Naive thymus-derived CD8-positive, alpha-beta T cell (primary cell): ENCODE measurements around the gene MMGT1. TPM values are rescaled to one million over a fixed set of nuclear protein-coding genes. Genes with fewer than 3 reads are reported as not detected.

Source experiments
- ATAC-seq, 2 donors: fragments of 150-1000 bp; cut with Tn5 transposase in 1 of 2; sonication (Bioruptor Pico), chemical (Tn5 transposase) in 1 of 2; 1 replicate in 1 of 2; 2 replicates in 1 of 2; pipeline ENCODE4 v1.10.0; 2021; ENCODE audit warnings: mild to moderate bottlenecking in 2 of 2, moderate library complexity in 2 of 2
- POLR2A ChIA-PET: fragments of 350-600 bp; sonication (Branson Sonifier 250); formaldehyde crosslinking; loops from one replicate; lab custom pipeline; 2021; ENCODE audit warnings: antibody characterized with exemption; lab: Charles Lee
- DNase-seq, 10 donors: peaks; one replicate each; pipeline versions ENCODE4 v3.0.0 to v3.0.0-alpha.2; 2020 to 2022
- H3K27ac Mint-ChIP-seq, 10 donors: one replicate each; pipeline ENCODE4 v1.8.0; 2020 to 2022; ENCODE audit warnings: mild to moderate bottlenecking in 10 of 10, mixed read lengths in 10 of 10, moderate library complexity in 4 of 10, inconsistent platforms in 1 of 10
- H3K27me3 Mint-ChIP-seq, 5 donors: one replicate each; pipeline ENCODE4 v1.8.0; 2021 to 2022; ENCODE audit warnings: mixed read lengths in 5 of 5
- H3K36me3 Mint-ChIP-seq, 3 donors: one replicate each; pipeline ENCODE4 v1.8.0; 2020 to 2022; ENCODE audit warnings: mixed read lengths in 3 of 3, mild to moderate bottlenecking in 2 of 3, inconsistent platforms in 1 of 3
- H3K4me1 Mint-ChIP-seq, 4 donors: one replicate each; pipeline ENCODE4 v1.8.0; 2021 to 2022; ENCODE audit warnings: mixed read lengths in 4 of 4
- H3K4me3 Mint-ChIP-seq, 10 donors: one replicate each; pipeline ENCODE4 v1.8.0; 2020 to 2022; ENCODE audit warnings: mild to moderate bottlenecking in 10 of 10, mixed read lengths in 10 of 10, moderate library complexity in 6 of 10, inconsistent platforms in 1 of 10
- H3K9me3 Mint-ChIP-seq, 9 donors: one replicate each; pipeline ENCODE4 v1.8.0; 2020 to 2022; ENCODE audit warnings: mixed read lengths in 9 of 9, mild to moderate bottlenecking in 3 of 9, inconsistent platforms in 1 of 9, moderate library complexity in 1 of 9
- polyA plus RNA-seq, 3 donors: library from polyadenylated mRNA; unstranded; fragments of 300-500 nt; fragmentation: Illumina TruSeq; gene quantifications; one replicate each; pipeline ENCODE4 v1.2.3, GENCODE V29; 2021
- total RNA-seq, 8 experiments: library from RNA in 2 of 8; stranded (reverse) in 2 of 8; gene quantifications; one replicate each; pipeline ENCODE4 v1.2.3 and lab custom pipeline; 2021 to 2026

Gene MMGT1
- total RNA-seq (10 to 100 TPM; 24.8 to 25.3 TPM), polyA plus RNA-seq (1 to 10 TPM; 6.9 to 8.3 (median 7.7) TPM), total RNA-seq (lab: John Stamatoyannopoulos, UW) (17.2 to 38.5 (median 26.7) reads per million in 6 experiments)

DNA sequence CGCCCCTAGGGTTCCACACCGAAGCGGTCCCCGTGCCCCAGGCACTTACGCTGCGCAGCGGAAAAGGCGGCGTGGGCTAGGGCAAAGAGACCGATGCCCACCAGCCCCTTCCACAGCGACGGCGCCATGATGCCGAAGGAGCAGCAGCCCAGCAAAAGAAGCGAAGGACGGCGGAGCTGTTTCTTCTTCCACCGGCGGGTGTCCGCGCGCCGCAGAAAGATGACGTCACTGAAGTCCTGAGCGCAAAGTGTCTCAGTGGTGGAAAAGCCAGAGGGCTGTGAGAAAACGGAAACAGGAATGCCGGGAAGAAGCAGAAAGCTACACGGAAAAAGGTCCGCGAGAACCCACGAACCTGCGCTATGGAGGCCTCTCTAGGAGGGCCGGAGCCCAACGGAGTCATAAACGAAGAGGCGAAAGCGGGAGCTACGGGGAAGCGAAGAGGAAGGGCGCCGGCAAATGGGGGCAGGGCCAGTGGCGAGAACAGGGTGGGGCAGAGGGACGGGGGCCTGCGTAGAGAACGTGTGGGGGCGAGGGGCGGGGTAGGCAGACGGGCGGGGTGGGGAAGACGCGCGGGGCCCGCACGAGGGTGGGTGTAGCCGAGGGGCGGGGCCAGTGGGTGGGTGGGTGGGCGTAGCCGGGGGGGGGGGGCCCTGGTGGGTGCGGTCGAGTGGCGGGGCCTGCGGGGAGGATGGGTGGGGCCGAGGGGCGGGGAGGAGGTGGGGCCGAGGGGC is at the start of gene MMGT1:
Gene MMGT1, minus strand, starts transcription at position 441 of the 731 bp plus-strand sequence. Its CDS starts 313 bp downstream, at position 128.
- Mint-ChIP-seq H3K36me3 (peaks cover 0 to 14% (median 0%) of the 10 kb centered on the region in 3 donors), H3K4me3 (peak within 1 kb of the TSS; percentile 91 to 99 (median 96))

DNA sequence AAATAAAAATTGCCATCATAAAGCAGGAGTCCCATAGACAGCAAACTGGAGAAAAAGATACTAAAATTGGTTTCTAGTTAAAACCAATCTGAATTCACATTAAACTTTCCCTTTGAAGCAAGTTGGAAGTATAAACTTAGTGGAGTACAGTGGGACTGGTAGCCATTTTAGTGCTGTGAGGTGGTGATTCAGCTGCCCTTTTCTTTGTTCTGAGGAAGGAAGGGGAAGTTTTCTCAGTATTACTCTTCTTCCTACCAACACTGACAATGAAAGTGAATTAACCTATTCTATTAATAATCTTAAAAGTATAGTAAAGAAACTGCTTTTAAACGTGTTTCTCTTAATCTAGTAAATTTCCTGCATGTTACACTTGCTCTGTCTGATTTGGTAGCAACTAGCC is 48.1 kb upstream of the MMGT1 start:
- Mint-ChIP-seq H3K4me3 (no peak overlapping the region), H3K27me3 (no peaks in the 10 kb centered on the region), H3K4me1 (peaks cover 0 to 4% (median 0%) of the 10 kb centered on the region in 4 donors), H3K9me3 (no peaks in the 10 kb centered on the region), H3K27ac (no peak overlapping the region), H3K36me3 (peaks cover 0 to 52% (median 5%) of the 10 kb centered on the region in 3 donors)
- DNase-seq: no peak
- POLR2A ChIA-PET: no interaction called here
- ATAC-seq: no peak

More for the DNA sequence above, at the start of gene MMGT1:
- peak; percentile 87 to 88 for ATAC-seq
- H3K9me3 Mint-ChIP-seq: no peaks in the 10 kb centered on the region
- H3K4me1 Mint-ChIP-seq: peaks cover 9 to 31% (median 27%) of the 10 kb centered on the region in 4 donors
- no peaks in the 10 kb centered on the region for H3K27me3 Mint-ChIP-seq
- peak within 1 kb of the TSS; percentile 92 to 99 (median 98) for H3K27ac Mint-ChIP-seq
- DNase-seq: peak; percentile 71 to 91 (median 78)
- POLR2A ChIA-PET: interaction anchor here (0.9 to 2.5 kb wide), 2 partner anchors 11 to 907 kb away, joined by 3 to 32 read pairs; partner anchors contain the start of genes RBMX and SLC9A6

DNA sequence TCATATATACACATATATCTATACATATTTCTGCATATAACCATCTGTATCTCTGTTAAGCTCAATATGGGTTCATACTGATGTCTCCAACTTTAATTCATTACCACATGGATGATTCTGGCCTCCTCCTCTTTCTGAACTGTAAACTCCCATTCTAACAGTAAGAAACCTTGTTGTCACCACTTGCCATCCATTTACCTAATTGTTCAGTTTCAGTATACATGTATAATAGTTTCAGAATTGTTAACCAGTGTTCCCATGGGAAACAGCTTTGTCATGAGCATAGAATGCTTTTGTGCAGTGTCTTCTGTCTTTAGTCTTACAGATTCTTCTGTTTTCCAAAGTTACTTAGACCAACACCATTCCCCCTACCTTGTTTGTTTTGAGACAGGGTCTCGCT is 47.4 kb upstream of the MMGT1 start:
- Mint-ChIP-seq H3K27me3 (no peaks in the 10 kb centered on the region), H3K27ac (no peak overlapping the region), H3K4me3 (no peak overlapping the region), H3K36me3 (peaks cover 0 to 54% (median 5%) of the 10 kb centered on the region in 3 donors), H3K4me1 (peaks cover 0 to 4% (median 0%) of the 10 kb centered on the region in 4 donors), H3K9me3 (no peaks in the 10 kb centered on the region)
- POLR2A ChIA-PET: no interaction called here
- DNase-seq (no peak), ATAC-seq (no peak)

DNA sequence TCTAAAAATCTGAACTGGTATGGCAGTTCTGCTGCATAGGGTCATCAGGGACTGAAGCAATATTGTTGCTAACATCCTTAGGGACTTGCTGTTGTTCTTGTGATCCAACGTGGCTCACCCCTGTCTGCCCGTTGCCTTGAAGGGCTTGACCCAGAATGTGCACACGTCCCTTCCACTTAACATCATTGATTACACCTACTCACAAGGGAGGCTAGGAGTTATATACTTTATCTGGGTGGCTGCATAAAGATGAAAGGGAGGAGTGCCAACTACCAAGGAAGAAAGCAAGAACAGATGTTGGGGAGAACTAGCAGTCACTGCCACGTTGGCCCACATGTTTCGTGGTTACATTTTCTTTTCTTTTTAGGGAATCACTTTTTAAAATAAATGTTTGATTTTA is 45.4 kb upstream of the MMGT1 start:
- Mint-ChIP-seq H3K4me3 (no peak overlapping the region), H3K36me3 (peaks cover 0 to 56% (median 5%) of the 10 kb centered on the region in 3 donors), H3K27me3 (no peaks in the 10 kb centered on the region), H3K27ac (no peak overlapping the region), H3K9me3 (no peaks in the 10 kb centered on the region), H3K4me1 (peaks cover 0 to 4% (median 0%) of the 10 kb centered on the region in 4 donors)
- DNase-seq (no peak), ATAC-seq (no peak)
- POLR2A ChIA-PET: no interaction called here

DNA sequence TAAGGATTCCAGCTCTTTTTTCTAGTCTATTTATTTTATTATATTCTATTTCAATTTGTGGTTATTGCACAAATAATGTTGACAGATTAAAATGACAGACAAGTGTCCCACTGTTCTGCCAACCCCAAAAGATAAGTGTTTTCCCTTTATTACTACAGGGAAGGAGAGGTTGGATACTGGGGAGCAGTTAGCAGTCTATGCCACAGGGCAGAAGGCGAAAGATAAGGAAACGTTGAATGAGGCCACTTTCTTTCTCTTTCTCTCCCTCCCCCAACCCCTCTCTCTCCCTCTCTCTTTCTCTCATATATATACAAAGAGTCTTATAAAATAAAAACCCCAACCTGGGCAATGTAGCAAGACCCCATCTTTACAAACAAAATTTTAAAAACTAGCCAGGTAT is 43.1 kb upstream of the MMGT1 start:
- H3K4me1 Mint-ChIP-seq: peaks cover 0 to 4% (median 0%) of the 10 kb centered on the region in 4 donors
- H3K27me3 Mint-ChIP-seq: no peaks in the 10 kb centered on the region
- DNase-seq: no peak
- H3K9me3 Mint-ChIP-seq: no peaks in the 10 kb centered on the region
- POLR2A ChIA-PET: no interaction called here
- peaks cover 0 to 66% (median 9%) of the 10 kb centered on the region in 3 donors for H3K36me3 Mint-ChIP-seq
- H3K27ac Mint-ChIP-seq: peak overlapping the region in 1 of 10 donors; percentile 67
- H3K4me3 Mint-ChIP-seq: no peak overlapping the region
- no peak for ATAC-seq

DNA sequence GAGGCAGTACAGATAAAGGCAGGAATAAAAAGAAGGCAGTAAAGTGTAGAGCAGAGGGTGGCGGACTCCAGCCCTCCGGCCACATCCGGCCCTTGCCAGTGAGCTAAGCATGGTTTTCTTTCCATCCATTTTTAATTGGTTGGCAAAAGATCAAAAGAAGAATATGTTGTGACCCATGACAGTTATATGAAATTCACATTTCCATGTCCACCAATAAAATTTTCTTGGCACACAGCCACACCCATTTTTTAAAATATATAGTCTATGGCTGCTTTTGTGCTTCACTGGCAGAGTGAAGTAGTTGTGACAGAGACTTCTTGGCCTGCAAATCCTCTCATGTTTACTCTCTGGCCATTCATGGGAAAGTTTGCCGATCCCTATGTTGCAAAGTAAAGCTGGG is 41.2 kb upstream of the MMGT1 start:
- Mint-ChIP-seq H3K36me3 (peaks cover 0 to 65% (median 8%) of the 10 kb centered on the region in 3 donors), H3K9me3 (no peaks in the 10 kb centered on the region), H3K4me1 (peaks cover 0 to 4% (median 0%) of the 10 kb centered on the region in 4 donors), H3K27ac (no peak overlapping the region), H3K4me3 (no peak overlapping the region), H3K27me3 (no peaks in the 10 kb centered on the region)
- DNase-seq (no peak), ATAC-seq (no peak)
- POLR2A ChIA-PET: no interaction called here

DNA sequence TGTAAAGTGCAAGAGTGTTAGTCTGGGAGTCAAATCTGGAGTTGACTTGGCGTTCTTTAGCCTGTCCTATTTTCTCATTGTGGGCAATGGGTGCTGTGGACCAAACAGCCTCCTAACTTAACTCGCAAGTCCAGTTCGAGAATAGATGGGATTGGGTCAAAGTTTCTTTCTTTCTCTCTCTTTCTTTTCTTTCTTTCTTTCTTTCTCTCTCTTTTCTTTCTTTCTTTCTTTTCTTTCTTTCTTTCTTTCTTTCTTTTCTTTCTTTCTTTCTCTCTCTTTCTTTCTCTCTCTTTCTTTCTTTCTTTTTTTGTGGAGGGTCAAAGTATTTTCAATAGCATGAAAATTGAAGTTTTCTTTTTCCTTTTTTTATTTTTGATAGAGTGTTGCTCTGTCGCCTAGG is 14.5 kb upstream of the MMGT1 start:
- H3K4me1 Mint-ChIP-seq: peaks cover 38 to 57% (median 53%) of the 10 kb centered on the region in 4 donors
- H3K36me3 Mint-ChIP-seq: peaks cover 0 to 16% (median 2%) of the 10 kb centered on the region in 3 donors
- H3K4me3 Mint-ChIP-seq: peak overlapping the region in 1 of 10 donors; percentile 11
- no peaks in the 10 kb centered on the region for H3K27me3 Mint-ChIP-seq
- POLR2A ChIA-PET: interaction anchor here (0.6 to 1.2 kb wide), 2 partner anchors 13 to 65 kb away, joined by 3 read pairs; no protein-coding TSS in a partner anchor
- no peak for DNase-seq
- H3K9me3 Mint-ChIP-seq: no peaks in the 10 kb centered on the region
- ATAC-seq: no peak
- peak overlapping the region in 3 of 10 donors; percentile 18 to 49 (median 45) for H3K27ac Mint-ChIP-seq

DNA sequence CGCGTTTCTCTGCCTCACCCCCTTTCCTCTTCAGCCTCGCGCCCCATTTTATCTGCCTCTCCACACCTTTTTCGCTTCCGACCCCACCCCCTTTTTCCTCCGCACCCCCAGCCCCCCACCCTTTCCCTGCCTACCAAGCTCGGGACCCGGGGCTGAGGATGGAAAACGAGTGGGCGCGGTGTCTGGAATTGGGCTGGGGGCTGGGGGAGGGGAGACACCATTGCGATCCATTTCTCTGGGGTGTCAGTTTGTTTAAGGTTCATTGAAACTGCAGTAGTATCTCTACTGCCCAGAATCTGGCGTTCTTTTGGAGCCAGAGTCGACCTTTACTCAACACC is 12.2 kb upstream of the MMGT1 start:
- POLR2A ChIA-PET: interaction anchor here (0.9 to 3.8 kb wide), 2 partner anchors 12 to 511 kb away, joined by 3 to 32 read pairs; partner anchors contain the start of genes HTATSF1 and MMGT1
- H3K27me3 Mint-ChIP-seq: no peaks in the 10 kb centered on the region
- H3K27ac Mint-ChIP-seq: peak overlapping the region; percentile 86 to 96 (median 93)
- peak overlapping the region; percentile 85 to 95 (median 90) for H3K4me3 Mint-ChIP-seq
- DNase-seq: peak in 1 of 10 donors; percentile 5
- peak; percentile 4 to 14 for ATAC-seq
- H3K9me3 Mint-ChIP-seq: no peaks in the 10 kb centered on the region
- H3K36me3 Mint-ChIP-seq: peaks cover 0 to 4% (median 2%) of the 10 kb centered on the region in 3 donors
- peaks cover 36 to 69% (median 60%) of the 10 kb centered on the region in 4 donors for H3K4me1 Mint-ChIP-seq

DNA sequence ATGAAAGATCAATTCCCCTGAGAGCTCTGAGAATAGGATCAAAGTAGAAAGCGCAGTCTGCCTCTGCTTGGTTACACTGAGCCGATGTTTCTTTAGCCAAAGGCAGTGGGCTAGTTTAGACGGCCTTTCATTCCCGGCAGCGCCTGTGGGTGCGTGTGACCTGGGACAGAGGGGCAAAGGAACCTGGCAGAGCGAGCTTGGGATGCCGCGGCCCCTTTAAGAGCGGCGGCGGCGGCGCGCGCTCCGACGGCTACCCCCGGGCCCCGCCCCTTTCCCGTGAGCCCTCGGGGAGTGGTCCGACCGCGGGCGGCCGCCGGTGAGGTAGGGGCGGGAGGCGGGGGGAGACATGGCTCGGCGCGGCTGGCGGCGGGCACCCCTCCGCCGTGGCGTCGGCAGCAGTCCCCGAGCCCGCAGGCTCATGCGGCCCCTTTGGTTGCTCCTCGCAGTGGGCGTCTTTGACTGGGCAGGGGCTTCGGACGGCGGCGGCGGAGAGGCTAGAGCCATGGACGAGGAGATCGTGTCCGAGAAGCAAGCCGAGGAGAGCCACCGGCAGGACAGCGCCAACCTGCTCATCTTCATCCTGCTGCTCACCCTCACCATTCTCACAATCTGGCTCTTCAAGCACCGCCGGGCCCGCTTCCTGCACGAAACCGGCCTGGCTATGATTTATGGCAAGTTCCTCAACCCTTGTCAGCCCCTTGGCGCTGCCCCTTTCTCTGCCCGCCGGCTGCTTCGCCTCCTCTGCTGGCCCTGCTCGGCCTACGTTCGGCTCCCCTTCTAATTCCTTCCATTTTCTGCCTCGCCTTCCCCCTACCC is 11.6 kb upstream of the MMGT1 start, which contains the start of gene SLC9A6:
Gene SLC9A6, plus strand, starts transcription at position 279 of the 816 bp plus-strand sequence. Its CDS starts 224 bp downstream, at position 503.
- Mint-ChIP-seq H3K36me3 (peaks cover 0 to 4% (median 2%) of the 10 kb centered on the region in 3 donors), H3K27ac (peak within 1 kb of the TSS; percentile 86 to 96 (median 94)), H3K4me3 (peak within 1 kb of the TSS; percentile 85 to 95 (median 91)), H3K4me1 (peaks cover 37 to 72% (median 63%) of the 10 kb centered on the region in 4 donors), H3K27me3 (no peaks in the 10 kb centered on the region), H3K9me3 (no peaks in the 10 kb centered on the region)
- POLR2A ChIA-PET: interaction anchor here (0.6 to 3.8 kb wide), 4 partner anchors 11 to 894 kb away, joined by 3 to 32 read pairs (median 3); partner anchors contain the start of genes HTATSF1 and MMGT1
- ATAC-seq: peak; percentile 84 to 87
- peak; percentile 41 to 81 (median 56) for DNase-seq

DNA sequence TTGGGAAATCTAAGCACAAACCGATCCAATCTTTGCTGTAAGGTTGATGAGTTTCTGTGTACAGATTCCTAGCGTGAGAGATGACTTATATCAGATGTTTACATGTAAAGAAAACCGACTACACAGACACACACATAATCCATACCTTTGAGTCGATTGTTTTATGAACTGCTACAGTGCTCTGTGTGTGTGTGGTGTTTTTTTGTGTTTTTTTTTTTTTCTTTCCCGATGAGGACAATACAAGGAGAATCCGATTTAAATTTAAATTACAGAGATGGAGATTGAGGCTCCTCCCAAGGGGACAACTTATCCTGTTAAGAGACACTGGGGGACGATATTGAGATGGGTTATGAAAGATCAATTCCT is 11.0 kb upstream of the MMGT1 start:
- Mint-ChIP-seq H3K27me3 (no peaks in the 10 kb centered on the region), H3K36me3 (peaks cover 0 to 3% (median 2%) of the 10 kb centered on the region in 3 donors), H3K9me3 (no peaks in the 10 kb centered on the region), H3K4me3 (peak overlapping the region; percentile 81 to 94 (median 90)), H3K27ac (peak overlapping the region; percentile 72 to 96 (median 90)), H3K4me1 (peaks cover 37 to 72% (median 62%) of the 10 kb centered on the region in 4 donors)
- peak; percentile 4 for ATAC-seq
- POLR2A ChIA-PET: interaction anchor here (0.9 to 3.8 kb wide), 3 partner anchors 10 to 512 kb away, joined by 3 to 32 read pairs (median 3); partner anchors contain the start of genes HTATSF1 and MMGT1
- no peak for DNase-seq

DNA sequence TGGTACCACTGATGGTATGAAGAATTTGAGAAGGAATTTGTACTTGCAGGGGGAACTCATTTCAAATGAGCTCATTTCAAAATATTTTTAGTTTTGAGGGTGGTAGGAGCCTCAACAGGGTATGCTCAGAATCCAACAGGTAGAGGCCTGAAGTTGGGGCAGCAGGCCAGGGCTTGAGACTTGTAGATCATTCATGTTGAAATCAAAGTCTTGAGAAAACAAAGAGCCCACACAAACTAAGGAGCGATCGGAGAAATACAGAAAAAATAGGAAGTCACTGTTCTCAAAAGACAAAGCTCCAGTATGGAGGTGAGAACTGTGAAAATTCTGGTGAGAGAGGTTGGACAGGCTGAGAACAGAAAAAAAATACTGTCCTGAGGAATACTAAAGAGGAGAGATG is 10.5 kb upstream of the MMGT1 start:
- Mint-ChIP-seq H3K36me3 (no peaks in the 10 kb centered on the region), H3K27me3 (no peaks in the 10 kb centered on the region), H3K27ac (peak overlapping the region; percentile 72 to 96 (median 90)), H3K9me3 (no peaks in the 10 kb centered on the region), H3K4me1 (peaks cover 37 to 67% (median 57%) of the 10 kb centered on the region in 4 donors), H3K4me3 (peak overlapping the region; percentile 81 to 94 (median 90))
- ATAC-seq (no peak), DNase-seq (no peak)
- POLR2A ChIA-PET: interaction anchor here (0.6 to 3.8 kb wide), 3 partner anchors 10 to 20 kb away, joined by 3 to 32 read pairs (median 3); partner anchors contain the start of gene MMGT1

DNA sequence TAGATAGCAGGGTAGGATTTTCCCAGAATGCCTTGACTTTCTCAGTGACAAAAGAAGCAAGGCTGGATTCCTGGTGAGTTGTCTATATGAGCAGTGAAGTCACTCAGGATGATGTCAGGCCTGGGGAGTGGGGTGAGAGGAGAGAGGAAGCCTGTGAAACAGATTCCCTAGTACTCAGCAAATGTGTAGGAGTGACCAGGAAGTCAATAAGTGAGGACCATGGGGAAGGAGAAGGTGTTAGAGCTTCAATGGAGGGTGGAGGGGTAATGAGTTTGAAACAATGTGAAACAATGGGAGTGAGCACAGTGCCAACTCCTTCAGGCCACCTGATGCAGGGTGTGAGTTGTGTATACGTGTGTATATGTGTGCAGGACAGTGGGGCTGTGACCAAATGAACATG is 9.1 kb upstream of the MMGT1 start:
- POLR2A ChIA-PET: interaction anchor here (0.8 to 3.8 kb wide), 3 partner anchors 9 to 514 kb away, joined by 3 to 32 read pairs (median 3); partner anchors contain the start of genes HTATSF1 and MMGT1
- Mint-ChIP-seq H3K4me3 (peak overlapping the region; percentile 81 to 94 (median 90)), H3K27me3 (no peaks in the 10 kb centered on the region)

More for the DNA sequence above, 9.1 kb upstream of the MMGT1 start:
- no peaks in the 10 kb centered on the region for H3K9me3 Mint-ChIP-seq
- no peak for DNase-seq
- peak overlapping the region; percentile 72 to 96 (median 90) for H3K27ac Mint-ChIP-seq
- peaks cover 40 to 58% (median 47%) of the 10 kb centered on the region in 4 donors for H3K4me1 Mint-ChIP-seq
- no peaks in the 10 kb centered on the region for H3K36me3 Mint-ChIP-seq
- ATAC-seq: no peak
